ENCODE data around the gene UBA3.

Gene UBA3

DNA sequence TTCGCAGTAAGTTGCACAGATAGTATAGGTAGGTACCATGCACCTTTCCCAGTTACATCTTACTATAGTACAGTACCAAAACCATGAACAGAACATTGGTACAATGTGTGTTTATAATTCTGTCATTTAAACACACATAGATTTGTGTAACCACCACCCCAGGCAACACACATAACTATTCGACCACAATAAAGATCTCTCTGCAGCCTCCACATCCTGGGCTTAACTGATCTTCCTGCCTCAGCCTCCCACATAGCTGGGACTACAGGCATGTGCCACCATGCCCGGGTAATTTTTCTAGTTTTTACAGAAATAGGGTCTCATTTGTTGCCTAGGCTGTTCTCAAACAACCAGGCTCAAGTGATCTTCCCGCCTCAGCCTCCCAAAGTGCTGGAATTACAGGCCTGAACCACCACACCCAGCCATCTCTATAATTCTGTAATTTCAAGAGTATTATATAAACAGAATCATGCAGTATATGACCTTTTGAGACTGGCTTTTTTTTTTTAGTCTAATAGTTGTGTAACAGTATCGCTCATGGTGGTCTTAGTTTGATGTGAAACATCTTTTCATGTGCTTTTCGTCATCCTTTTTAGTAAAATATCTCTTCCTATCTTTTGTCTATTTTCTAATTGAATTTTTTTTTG, 14.7 kb downstream of the UBA3 start:
- DNase-seq = no peak

DNA sequence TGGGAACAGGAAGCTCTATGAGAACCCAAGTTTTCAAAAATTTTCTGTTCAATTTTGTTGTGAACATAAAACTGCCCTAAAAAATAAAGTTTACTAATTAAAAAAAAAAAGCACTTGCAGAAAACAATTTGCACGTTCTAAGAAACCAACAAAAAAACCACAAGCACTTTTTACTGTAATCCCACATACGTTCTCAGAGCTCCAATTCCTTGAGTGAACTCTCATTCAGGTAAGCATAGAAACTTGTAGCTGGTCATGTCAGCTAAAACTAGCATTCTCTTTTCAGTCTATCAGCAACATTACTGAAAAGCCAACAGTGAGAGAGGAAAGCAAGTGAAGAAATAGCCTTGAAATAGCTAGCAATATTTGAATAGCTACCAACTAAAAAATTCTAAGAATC, 16.5 kb downstream of the UBA3 start:
- DNase-seq = no peak

GRCh38 chr3:69059688-69060087, 20.5 kb downstream of the UBA3 start:
- no peak for DNase-seq

GRCh38 chr3:69058947-69059224, 21.3 kb downstream of the UBA3 start:
- DNase-seq = no peak

- DNase-seq = no peak
Measured at GRCh38 chr3:69058180-69058946, 21.8 kb downstream of the UBA3 start.

- DNase-seq = no peak
Measured at GRCh38 chr3:69052472-69052898, 27.7 kb downstream of the UBA3 start.

- no peak for DNase-seq
Measured at GRCh38 chr3:69051756-69052471, 28.3 kb downstream of the UBA3 start, which contains the start of gene TMF1. TSS of gene TMF1 (minus strand) at chr3:69052333. CDS start at chr3:69052086, 247 bp downstream.

- no peak for DNase-seq
Measured at GRCh38 chr3:69048990-69049389, 31.2 kb downstream of the UBA3 start.

- no peak for DNase-seq
Measured at GRCh38 chr3:69044608-69045007, 35.6 kb downstream of the UBA3 start.

- no peak for DNase-seq
Measured at GRCh38 chr3:69033470-69033869, 46.7 kb downstream of the UBA3 start.

DNA sequence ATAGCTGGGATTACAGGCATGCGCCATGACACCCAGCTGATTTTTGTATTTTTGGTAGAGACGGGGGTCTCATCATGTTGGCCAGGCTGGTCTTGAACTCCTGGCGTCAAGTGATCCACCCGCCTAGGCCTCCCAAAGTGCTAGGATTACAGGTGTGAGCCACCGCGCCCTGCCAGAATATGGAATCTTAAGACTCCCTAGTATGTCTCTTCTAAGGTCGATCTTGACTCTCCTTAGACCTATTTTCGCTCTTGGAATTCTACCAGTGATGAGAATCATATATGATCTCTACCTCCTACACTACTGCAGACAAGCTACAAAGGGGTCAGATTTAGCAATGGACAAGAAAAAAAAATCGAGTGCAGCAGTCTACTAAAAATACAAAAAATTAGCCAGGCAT, 47.4 kb downstream of the UBA3 start:
- DNase-seq = no peak

DNA sequence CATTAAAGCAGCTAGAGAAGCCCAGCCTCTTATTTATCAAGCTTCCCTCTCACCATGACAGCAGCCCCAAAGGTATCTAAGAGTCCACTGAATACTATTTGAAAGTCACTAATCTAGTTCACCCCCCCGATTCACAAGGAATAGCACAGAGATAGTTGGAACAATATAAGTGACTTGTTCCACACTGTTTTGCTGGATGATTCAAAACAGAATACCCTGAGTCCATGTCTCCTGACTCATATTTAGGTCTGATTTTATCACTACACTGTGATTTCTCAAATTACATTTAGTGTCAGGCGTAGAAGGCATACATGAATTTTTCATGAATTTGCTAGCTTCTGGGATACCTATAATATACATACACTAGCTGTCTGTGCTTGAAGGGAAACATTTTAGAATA, 48.0 kb downstream of the UBA3 start:
- DNase-seq = no peak

GRCh38 chr3:69031635-69032034, 48.5 kb downstream of the UBA3 start:
- DNase-seq = no peak

DNA sequence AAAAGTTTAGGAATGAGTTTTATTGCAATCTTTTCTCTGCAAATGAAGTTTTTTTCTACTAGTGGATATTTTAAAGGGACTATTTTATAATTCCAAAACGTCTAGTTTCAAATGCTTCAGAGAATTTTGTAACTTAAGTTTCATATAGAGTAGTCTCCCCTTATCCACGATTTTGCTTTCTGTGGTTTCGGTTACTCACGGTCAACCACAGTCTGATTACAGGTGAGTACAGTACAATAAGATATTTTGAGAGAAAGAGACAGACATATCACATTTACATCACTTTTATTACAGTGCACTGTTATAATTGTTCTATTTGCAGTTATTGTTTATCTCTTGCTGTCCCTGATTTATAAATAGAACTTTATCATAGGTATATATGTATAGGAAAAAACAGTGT, 59.3 kb downstream of the UBA3 start:
- no peak for DNase-seq

DNA sequence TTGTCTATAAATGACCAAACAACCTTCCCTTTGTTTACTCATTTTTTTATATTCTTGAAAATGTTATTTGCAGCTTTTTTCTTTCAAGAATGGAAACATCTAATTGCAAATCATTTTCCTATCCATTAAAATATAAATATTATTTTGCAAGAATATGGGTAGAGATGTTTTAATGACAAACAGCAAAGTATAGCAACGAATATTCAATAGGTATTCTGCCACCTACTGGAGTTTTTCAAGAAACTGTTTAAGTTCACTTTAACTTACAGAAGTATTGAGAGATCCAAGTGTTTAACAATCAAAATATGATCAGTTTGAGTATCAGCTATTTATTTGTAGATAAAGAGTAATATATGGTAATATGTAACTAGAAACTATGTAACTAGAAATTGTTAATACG, 59.7 kb downstream of the UBA3 start:
- DNase-seq = no peak

DNA sequence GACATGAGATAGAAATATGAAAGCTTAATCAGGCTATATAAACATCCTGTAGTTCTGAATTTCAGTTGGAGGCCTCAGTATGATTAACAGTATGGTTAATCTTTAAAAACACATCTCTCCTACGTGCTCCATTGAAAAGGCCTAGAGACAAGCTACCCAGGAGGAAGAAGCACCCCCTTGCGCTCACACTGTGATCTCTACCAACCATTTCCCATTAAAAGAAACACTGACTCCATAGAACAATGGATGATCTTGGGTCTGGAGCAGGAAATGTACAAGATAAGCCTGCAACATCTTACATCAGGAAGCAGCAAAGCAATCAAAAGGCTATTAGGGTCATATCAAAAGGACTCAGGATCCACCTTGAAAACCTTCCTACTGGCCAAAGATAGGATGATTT, 63.3 kb downstream of the UBA3 start:
- no peak for DNase-seq

DNA sequence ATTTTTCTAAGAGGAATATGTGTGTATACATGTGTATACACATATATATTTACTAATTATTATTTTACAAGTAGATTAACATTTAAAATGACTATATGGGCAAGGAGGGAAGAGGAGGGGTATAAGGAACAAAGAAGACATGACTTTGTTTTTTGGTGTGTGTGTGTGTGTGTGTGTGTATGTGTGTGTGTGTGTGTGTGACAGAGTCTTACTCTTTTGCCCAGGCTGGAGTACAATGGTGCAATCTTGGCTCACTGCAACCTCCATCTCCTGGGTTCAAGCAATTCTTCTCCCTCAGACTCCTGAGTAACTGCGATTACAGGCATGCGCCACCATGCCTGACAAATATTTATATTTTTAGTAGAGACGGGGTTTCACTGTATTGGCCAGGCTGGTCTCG, 64.1 kb downstream of the UBA3 start:
- no peak for DNase-seq

DNA sequence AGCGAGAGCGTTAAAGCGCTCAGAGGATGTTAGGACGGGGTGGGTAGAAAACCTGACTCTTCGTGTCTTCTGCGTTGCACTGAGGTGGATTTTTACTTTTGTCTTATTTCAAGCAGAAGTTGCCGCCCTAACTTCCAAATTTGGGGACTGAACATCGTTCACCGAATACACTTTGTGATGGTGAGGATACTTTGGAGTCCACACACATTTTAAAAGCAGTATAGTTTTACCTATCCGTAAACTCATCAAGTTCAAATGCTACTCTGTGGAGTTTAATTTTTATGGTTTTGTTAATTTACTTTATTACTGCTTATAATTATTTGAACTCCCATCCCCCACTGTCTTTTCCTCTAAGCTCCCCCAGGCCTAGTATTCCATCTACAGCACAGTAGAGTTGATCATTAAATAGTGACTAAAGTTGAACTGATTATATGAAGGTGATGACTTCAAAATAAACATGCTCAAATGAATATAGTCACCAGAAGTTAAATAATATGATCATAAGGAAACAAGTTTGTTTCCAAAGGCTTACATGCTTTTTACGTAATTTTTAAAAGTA, 66.1 kb downstream of the UBA3 start:
- DNase-seq = no peak

- peak; percentile 83 for DNase-seq
Measured at GRCh38 chr3:69013253-69014021, 66.7 kb downstream of the UBA3 start, which contains the start of gene EOGT. TSS of gene EOGT (minus strand) at chr3:69013684. CDS start at chr3:69009846, 3,838 bp downstream.

GRCh38 chr3:69012800-69013252, 67.3 kb downstream of the UBA3 start:
- DNase-seq = peak; percentile 12

- DNase-seq = no peak
Measured at GRCh38 chr3:69012100-69012799, 67.9 kb downstream of the UBA3 start.

DNA sequence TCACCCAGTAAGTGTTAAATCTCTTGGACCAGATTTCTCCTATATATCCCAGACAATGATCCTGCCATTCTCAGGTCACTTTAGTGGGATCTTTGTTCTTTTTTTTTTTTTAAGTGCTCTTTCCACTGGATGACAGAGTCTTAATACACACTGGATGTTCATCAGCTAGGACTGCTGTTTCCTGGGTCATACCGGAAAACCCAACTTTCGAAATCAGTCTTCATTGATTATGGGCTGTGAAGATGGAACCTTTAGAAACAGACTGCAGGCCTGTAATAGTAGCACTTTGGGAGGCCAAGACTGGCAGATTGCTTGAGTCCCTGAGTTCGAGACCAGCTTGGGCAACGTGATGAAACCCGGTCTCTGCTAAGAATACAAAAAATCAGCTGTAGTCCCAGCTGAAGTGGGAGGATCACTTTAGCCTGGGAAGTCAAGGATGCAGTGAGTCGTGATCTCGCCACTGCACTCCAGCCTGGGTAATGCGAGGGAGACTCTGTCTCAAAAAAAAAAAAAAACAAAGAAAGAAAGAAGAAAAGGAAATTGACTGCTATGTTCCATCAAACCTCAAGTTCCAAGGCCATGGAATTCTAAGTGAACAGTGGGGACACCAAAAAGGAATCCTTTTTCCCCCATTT, 69.0 kb downstream of the UBA3 start:
- no peak for DNase-seq

Data from midbrain (tissue), 1 donor.